Small intestine (tissue), 7 donors: ENCODE data around the gene SPNS3. TPM values are rescaled to one million over a fixed set of nuclear protein-coding genes. Genes with fewer than 3 reads are reported as not detected.
A peak's percentile ranks its signal among the peaks of the same experiment; 100 is the strongest.

ENCODE experiments used
- DNase-seq, 2 donors: peaks; one replicate each; pipeline versions ENCODE4 v3.0.0 to v3.0.0-alpha.2; 2013
- FAIRE-seq: peaks from 2 replicates; lab custom pipeline; 2012; peaks lifted over from hg19 to GRCh38; lab: Jason Lieb, UNC
- H3K27ac ChIP-seq, 3 donors: one replicate each; pipeline ENCODE4 v1.5.1; 2013; ENCODE audit warnings: low read length in 2 of 3, mild to moderate bottlenecking in 2 of 3, control low read depth in 1 of 3, inconsistent platforms in 1 of 3, low read depth in 1 of 3, moderate library complexity in 1 of 3
- H3K27me3 ChIP-seq, 3 donors: one replicate each; pipeline ENCODE4 v1.6.1; 2013; ENCODE audit warnings: low read length in 3 of 3, inconsistent platforms in 1 of 3; ENCODE audit not compliant: control insufficient read depth in 3 of 3, insufficient read depth in 3 of 3
- H3K36me3 ChIP-seq, 3 donors: one replicate each; pipeline ENCODE4 v1.6.1; 2013; ENCODE audit warnings: low read length in 3 of 3, inconsistent platforms in 1 of 3, low read depth in 1 of 3, mild to moderate bottlenecking in 1 of 3, moderate library complexity in 1 of 3; ENCODE audit not compliant: control insufficient read depth in 3 of 3, insufficient read depth in 2 of 3
- H3K4me1 ChIP-seq, 3 donors: one replicate each; pipeline ENCODE4 v1.6.1; 2013; ENCODE audit warnings: low read length in 2 of 3, inconsistent platforms in 1 of 3, low read depth in 1 of 3, mild to moderate bottlenecking in 1 of 3, moderate library complexity in 1 of 3; ENCODE audit not compliant: control insufficient read depth in 3 of 3, insufficient read depth in 2 of 3
- H3K4me3 ChIP-seq, 3 donors: one replicate each; pipeline ENCODE4 v1.5.1; 2013; ENCODE audit warnings: low read length in 3 of 3, control low read depth in 1 of 3, inconsistent platforms in 1 of 3, low read depth in 1 of 3, mild to moderate bottlenecking in 1 of 3, moderate library complexity in 1 of 3
- H3K9me3 ChIP-seq, 2 donors: one replicate each; pipeline ENCODE4 v1.6.1; 2013; ENCODE audit warnings: low read depth in 1 of 2, low read length in 1 of 2; ENCODE audit not compliant: control insufficient read depth in 2 of 2, insufficient read depth in 1 of 2
- WGBS, 3 donors: extraction: QIAGEN DNeasy Blood & Tissue Kit; methylation state at CpG; one replicate each; pipeline ENCODE4 v1.1.7; 2013; 5-methylcytosine and 5-hydroxymethylcytosine counted together
- polyA plus RNA-seq, 4 donors: library from polyadenylated mRNA; stranded (reverse) in 3 of 4; unstranded in 1 of 4; fragments of 200-250 nt in 3 of 4; fragments of 120-200 nt in 1 of 4; gene quantifications; one replicate each; pipeline versions ENCODE4 v1.2.1 to v1.2.3, GENCODE V29; 2013
- donor health status: healthy with polysubstance abuse.
- donor health status: control.
- donor health status: control.
- donor health status: Bipolar disorder and iron deficiency.
- donor health status: healthy.

SPNS3 gene
- polyA plus RNA-seq, 4 donors = 0.45 to 8.1 (median 2.4) TPM

- no peak overlapping the region for H3K27ac ChIP-seq
- H3K4me1 ChIP-seq = peaks cover 0 to 4% (median 0%) of the 10 kb centered on the region in 3 donors
- DNase-seq = peak; percentile 23 to 31
- no peaks in the 10 kb centered on the region for H3K36me3 ChIP-seq
- FAIRE-seq = no peak
- H3K9me3 ChIP-seq = no peaks in the 10 kb centered on the region
- no peak overlapping the region for H3K4me3 ChIP-seq
- WGBS, 3 donors = 46 to 68% (median 63%) methylated on average over 7 of the region's 7 CpGs
- no peaks in the 10 kb centered on the region for H3K27me3 ChIP-seq
Observed at GRCh38 chr17:4405038-4405669, 28.6 kb upstream of the SPNS3 start.

- FAIRE-seq (no peak), DNase-seq (no peak)
- WGBS, 3 donors = 88 to 90% (median 89%) methylated on average over 5 of the region's 5 CpGs
- no peaks in the 10 kb centered on the region for H3K9me3 ChIP-seq
- no peaks in the 10 kb centered on the region for H3K36me3 ChIP-seq
- H3K4me1 ChIP-seq = peaks cover 0 to 4% (median 0%) of the 10 kb centered on the region in 3 donors
- H3K4me3 ChIP-seq = no peak overlapping the region
- no peaks in the 10 kb centered on the region for H3K27me3 ChIP-seq
- H3K27ac ChIP-seq = no peak overlapping the region
Observed at GRCh38 chr17:4405699-4406098, 28.0 kb upstream of the SPNS3 start.

DNA sequence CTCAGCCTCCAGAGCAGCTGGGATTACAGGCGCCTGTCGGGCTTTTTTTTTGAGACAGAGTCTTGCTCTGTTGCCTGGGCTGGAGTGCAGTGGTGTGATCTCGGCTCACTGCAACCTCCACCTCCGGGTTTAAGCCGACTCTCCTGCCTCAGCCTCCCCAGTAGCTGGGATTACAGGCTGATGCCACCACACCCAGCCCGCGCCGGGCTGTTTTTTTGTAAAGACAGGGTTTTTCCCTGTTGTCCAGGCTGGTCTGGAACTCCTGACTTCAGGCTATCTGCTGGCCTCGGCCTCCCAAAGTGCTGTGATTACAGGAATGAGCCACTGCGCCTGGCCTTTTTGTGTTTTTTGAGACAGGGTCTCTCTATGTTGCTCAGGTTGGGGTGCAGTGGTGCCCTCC is 27.4 kb upstream of the SPNS3 start:
- H3K27me3 ChIP-seq = no peaks in the 10 kb centered on the region
- no peaks in the 10 kb centered on the region for H3K36me3 ChIP-seq
- DNase-seq = no peak
- H3K9me3 ChIP-seq = no peaks in the 10 kb centered on the region
- no peak for FAIRE-seq
- no peak overlapping the region for H3K27ac ChIP-seq
- peaks cover 0 to 4% (median 0%) of the 10 kb centered on the region in 3 donors for H3K4me1 ChIP-seq
- 89 to 94% (median 94%) methylated on average over 10 of the region's 10 CpGs for WGBS, 3 donors
- no peak overlapping the region for H3K4me3 ChIP-seq

GRCh38 chr17:4407216-4407615 is 26.5 kb upstream of the SPNS3 start:
- Histone ChIP-seq H3K4me3 (no peak overlapping the region), H3K9me3 (no peaks in the 10 kb centered on the region), H3K36me3 (no peaks in the 10 kb centered on the region), H3K4me1 (peaks cover 0 to 4% (median 0%) of the 10 kb centered on the region in 3 donors), H3K27me3 (no peaks in the 10 kb centered on the region), H3K27ac (no peak overlapping the region)
- DNase-seq (no peak), FAIRE-seq (no peak)
- 86 to 92% (median 88%) methylated on average over 7 of the region's 7 CpGs for WGBS, 3 donors

- Histone ChIP-seq H3K36me3 (no peaks in the 10 kb centered on the region), H3K27ac (no peak overlapping the region), H3K4me3 (no peak overlapping the region), H3K9me3 (no peaks in the 10 kb centered on the region), H3K4me1 (peaks cover 0 to 4% (median 0%) of the 10 kb centered on the region in 3 donors), H3K27me3 (no peaks in the 10 kb centered on the region)
- WGBS, 3 donors = 63 to 84% (median 76%) methylated on average over 8 of the region's 8 CpGs
- FAIRE-seq (no peak), DNase-seq (peak in 1 of 2 donors; percentile 54)
Observed at GRCh38 chr17:4407851-4408250, 25.9 kb upstream of the SPNS3 start.

- H3K36me3 ChIP-seq = no peaks in the 10 kb centered on the region
- no peak for DNase-seq
- peaks cover 0 to 4% (median 0%) of the 10 kb centered on the region in 3 donors for H3K4me1 ChIP-seq
- H3K9me3 ChIP-seq = no peaks in the 10 kb centered on the region
- no peaks in the 10 kb centered on the region for H3K27me3 ChIP-seq
- no peak overlapping the region for H3K4me3 ChIP-seq
- WGBS, 3 donors = 80 to 93% (median 90%) methylated on average over 6 of the region's 6 CpGs
- FAIRE-seq = no peak
- H3K27ac ChIP-seq = no peak overlapping the region
Observed at GRCh38 chr17:4409659-4410058, 24.1 kb upstream of the SPNS3 start.

DNA sequence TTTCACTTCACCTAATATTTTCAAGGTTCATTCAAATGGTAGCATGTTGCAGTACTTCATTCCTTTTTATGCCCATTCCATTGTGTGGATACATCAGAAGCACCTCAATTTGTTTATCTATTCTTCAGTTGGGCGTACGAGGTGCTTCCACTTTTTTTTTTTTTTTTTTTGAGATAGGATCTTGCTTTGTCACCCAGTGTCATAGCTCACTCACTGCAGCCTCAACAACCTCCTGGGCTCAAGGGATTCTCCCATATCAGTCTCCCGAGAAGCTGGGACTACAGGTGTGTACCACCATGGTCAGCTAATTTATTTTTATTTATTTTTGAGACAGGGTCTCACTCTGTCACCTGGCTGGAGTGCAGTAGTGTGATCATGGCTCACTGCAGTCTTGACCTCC is 22.5 kb upstream of the SPNS3 start:
- no peaks in the 10 kb centered on the region for H3K36me3 ChIP-seq
- H3K9me3 ChIP-seq = no peaks in the 10 kb centered on the region
- no peak for DNase-seq
- H3K27me3 ChIP-seq = no peaks in the 10 kb centered on the region
- H3K27ac ChIP-seq = no peak overlapping the region
- no peak for FAIRE-seq
- H3K4me1 ChIP-seq = no peaks in the 10 kb centered on the region
- H3K4me3 ChIP-seq = no peak overlapping the region
- WGBS, 3 donors = 75 to 79% (median 76%) methylated on average over 3 of the region's 3 CpGs

GRCh38 chr17:4412933-4413831 is 20.6 kb upstream of the SPNS3 start:
- H3K27me3 ChIP-seq = no peaks in the 10 kb centered on the region
- no peak overlapping the region for H3K4me3 ChIP-seq
- FAIRE-seq (no peak), DNase-seq (peak; percentile 82 to 91)
- no peak overlapping the region for H3K27ac ChIP-seq
- no peaks in the 10 kb centered on the region for H3K4me1 ChIP-seq
- no peaks in the 10 kb centered on the region for H3K9me3 ChIP-seq
- 35 to 38% (median 36%) methylated on average over 26 to 27 of the region's 27 CpGs for WGBS, 3 donors
- H3K36me3 ChIP-seq = no peaks in the 10 kb centered on the region
